Skeletal muscle satellite cell (primary cell): ENCODE results near the gene CADM1.
A peak's percentile ranks its signal among the peaks of the same experiment; 100 is the strongest.

Source experiments
- H3K27me3 ChIP-seq: 2 replicates; pipeline ENCODE4 v1.7.0; 2013; ENCODE audit warnings: low read length; ENCODE audit not compliant: control insufficient read depth, insufficient read depth
- H3K36me3 ChIP-seq: 2 replicates; pipeline ENCODE4 v1.7.0; 2013; ENCODE audit warnings: mild to moderate bottlenecking, control low read depth, low read length; ENCODE audit not compliant: insufficient read depth
- H3K4me1 ChIP-seq: 2 replicates; pipeline ENCODE4 v1.7.0; 2013; ENCODE audit warnings: low read length; ENCODE audit not compliant: control insufficient read depth, insufficient read depth
- H3K4me2 ChIP-seq: 2 replicates; pipeline ENCODE4 v1.7.0; 2013; ENCODE audit warnings: mild to moderate bottlenecking, low read length
- H3K4me3 ChIP-seq: 2 replicates; pipeline ENCODE4 v1.7.0; 2013; ENCODE audit warnings: low read length
- H3K9ac ChIP-seq: 2 replicates; pipeline ENCODE4 v1.7.0; 2013; ENCODE audit warnings: mild to moderate bottlenecking, low read depth, low read length, moderate library complexity
- H3K9me3 ChIP-seq: replicated peaks from 2 replicates; pipeline ENCODE4 v1.7.0; 2013; ENCODE audit warnings: mild to moderate bottlenecking, control low read depth, low read length

CADM1 gene

DNA sequence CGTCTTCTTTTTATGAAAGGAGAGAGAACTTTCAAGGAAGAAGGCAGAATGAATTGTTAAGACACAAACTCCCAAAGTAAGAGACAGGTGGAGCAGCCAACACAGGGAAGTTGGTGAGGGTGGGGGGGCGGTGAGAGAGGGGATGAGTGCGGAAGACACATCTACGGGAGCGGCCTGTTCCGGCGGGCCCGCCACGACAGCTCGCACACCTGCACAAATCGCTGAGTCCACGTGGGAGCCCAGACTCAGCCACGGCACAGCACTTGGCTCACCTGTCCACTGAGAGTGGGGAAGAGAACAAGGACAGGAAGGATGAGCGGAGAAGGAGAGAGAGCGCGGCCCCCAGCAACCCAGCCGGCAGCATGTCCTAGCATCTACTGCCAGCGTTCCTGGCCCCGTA is 331.1 kb downstream of the CADM1 start:
- Histone ChIP-seq H3K4me2 (no peak overlapping the region), H3K36me3 (no peaks in the 10 kb centered on the region), H3K4me1 (no peaks in the 10 kb centered on the region), H3K27me3 (peaks cover 10% of the 10 kb centered on the region), H3K9ac (no peak overlapping the region), H3K9me3 (no peaks in the 10 kb centered on the region), H3K4me3 (no peak overlapping the region)

DNA sequence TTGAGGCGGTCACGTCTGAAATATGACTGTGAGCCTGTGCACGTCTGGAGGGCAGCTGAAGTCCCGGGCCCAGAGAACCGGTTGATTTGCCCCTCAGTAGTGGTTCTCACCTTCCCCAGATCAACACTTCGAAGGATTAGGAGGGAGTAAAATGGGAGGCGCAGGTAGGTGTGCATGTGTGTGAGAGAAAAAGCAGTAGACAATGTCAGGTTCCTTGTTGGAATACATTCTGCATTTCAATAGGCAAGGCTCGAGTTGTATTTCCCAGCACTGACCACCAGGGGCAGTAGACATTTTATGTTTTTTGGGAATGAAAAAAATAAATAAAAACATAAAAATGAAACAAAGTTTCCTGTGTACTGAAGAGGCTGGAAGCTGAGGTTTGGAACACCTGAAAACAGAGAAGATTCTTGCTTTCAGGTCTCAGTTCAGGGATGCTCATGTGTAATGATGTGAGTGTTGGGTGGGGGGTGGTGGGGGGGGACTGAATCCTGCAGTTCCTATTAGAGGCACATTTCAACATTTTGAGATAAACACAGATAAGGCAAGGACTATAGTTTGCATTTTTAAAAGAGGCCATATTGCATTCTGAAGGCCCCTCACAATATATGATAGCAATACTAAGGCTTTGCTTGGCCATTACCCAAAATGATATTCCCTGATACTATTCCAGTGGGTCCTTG is 333.9 kb downstream of the CADM1 start:
- no peak overlapping the region for H3K4me2 ChIP-seq
- H3K9ac ChIP-seq, result no peak overlapping the region
- H3K27me3 ChIP-seq, result peaks cover 13% of the 10 kb centered on the region
- H3K9me3 ChIP-seq, result no peaks in the 10 kb centered on the region
- no peaks in the 10 kb centered on the region for H3K36me3 ChIP-seq
- H3K4me3 ChIP-seq, result no peak overlapping the region
- peaks cover 3% of the 10 kb centered on the region for H3K4me1 ChIP-seq

DNA sequence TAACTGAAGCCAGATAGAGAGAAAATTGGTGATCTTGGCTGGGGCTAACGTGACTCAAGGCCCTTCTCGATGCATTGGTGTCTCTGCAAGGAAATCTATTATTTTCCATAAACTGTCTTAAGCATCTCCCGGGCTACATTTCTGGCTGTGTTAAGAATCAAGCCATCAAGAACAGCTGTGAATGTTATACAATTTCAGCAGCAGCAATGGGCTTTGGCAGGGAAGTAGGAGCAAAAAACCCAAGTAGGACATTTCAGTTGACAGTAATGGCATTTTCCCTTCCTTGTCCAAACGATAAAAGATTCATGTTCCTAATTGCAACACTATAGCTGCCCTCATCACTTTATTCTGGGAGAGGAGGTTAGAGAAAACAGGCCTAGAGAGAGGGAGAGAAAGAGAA is 335.0 kb downstream of the CADM1 start:
- Histone ChIP-seq H3K4me2 (no peak overlapping the region), H3K9ac (no peak overlapping the region), H3K36me3 (no peaks in the 10 kb centered on the region), H3K4me3 (no peak overlapping the region), H3K9me3 (no peaks in the 10 kb centered on the region), H3K4me1 (peaks cover 3% of the 10 kb centered on the region), H3K27me3 (peaks cover 13% of the 10 kb centered on the region)

DNA sequence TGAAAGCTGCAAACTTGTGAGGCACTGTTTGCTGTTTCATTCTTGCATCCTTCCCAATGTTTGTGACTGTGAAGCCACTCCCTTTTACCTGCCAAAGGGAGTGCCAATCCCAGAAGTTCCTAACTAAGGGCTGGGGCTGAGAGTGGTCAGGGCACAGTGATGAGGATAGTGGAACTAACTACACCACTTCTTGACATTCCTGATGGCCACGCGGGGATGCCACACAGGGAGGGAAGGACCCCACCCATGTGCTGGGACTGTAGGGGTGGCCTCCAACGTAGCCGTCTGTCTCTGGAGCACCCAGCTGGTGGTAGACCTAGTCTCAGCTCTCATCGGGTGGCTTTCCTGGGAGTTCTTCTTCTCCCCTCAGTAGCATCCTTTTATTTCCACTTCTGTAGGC is 335.5 kb downstream of the CADM1 start:
- Histone ChIP-seq H3K4me3 (no peak overlapping the region), H3K9me3 (no peaks in the 10 kb centered on the region), H3K4me2 (no peak overlapping the region), H3K4me1 (peaks cover 3% of the 10 kb centered on the region), H3K36me3 (no peaks in the 10 kb centered on the region), H3K27me3 (peaks cover 13% of the 10 kb centered on the region), H3K9ac (no peak overlapping the region)

DNA sequence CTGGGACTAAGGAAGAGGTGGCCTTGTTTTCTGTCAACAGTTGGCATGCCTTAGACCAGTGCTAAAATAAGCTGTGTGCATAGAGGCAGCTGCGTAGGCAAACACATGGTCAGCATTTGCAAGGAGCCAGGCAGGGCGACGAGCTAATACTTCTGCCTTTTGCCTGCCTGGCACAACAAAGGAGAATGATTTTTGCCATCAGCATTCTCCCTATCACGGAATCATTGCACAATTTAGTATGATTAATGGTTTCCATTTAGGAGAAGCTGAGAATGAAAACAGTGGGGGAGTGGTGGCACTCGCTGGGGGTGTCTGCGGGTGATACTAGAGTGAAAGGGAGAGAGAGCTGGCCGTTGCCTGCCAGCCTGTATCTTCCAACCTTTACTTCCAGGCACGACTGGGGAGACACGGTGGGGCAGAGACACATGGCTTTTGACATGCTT is 336.0 kb downstream of the CADM1 start:
- Histone ChIP-seq H3K4me1 (peaks cover 3% of the 10 kb centered on the region), H3K4me3 (no peak overlapping the region), H3K4me2 (peak overlapping the region; percentile 6), H3K9me3 (no peaks in the 10 kb centered on the region), H3K27me3 (peaks cover 13% of the 10 kb centered on the region), H3K9ac (no peak overlapping the region), H3K36me3 (no peaks in the 10 kb centered on the region)

DNA sequence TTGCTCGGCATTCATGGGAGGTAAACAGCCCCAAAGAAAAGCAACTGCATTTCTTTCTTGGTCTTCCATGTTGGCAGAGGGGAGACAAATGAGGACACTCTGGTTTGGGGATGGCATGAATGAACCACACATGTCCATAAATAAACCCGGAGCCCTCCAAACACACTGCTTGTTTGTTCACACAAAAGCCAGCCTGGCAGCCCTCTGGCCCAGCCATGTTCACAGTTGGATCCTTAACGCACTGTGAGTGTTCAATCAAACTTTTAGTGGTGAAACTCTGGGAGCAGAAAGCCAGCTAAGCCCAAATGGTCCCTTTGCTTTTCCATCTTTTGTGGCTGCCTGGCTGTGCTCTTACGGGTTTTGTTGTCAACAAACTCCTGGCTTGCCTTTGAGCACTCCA is 336.8 kb downstream of the CADM1 start:
- Histone ChIP-seq H3K36me3 (no peaks in the 10 kb centered on the region), H3K4me3 (no peak overlapping the region), H3K9me3 (no peaks in the 10 kb centered on the region), H3K4me1 (peaks cover 3% of the 10 kb centered on the region), H3K9ac (no peak overlapping the region), H3K27me3 (peaks cover 13% of the 10 kb centered on the region), H3K4me2 (no peak overlapping the region)

DNA sequence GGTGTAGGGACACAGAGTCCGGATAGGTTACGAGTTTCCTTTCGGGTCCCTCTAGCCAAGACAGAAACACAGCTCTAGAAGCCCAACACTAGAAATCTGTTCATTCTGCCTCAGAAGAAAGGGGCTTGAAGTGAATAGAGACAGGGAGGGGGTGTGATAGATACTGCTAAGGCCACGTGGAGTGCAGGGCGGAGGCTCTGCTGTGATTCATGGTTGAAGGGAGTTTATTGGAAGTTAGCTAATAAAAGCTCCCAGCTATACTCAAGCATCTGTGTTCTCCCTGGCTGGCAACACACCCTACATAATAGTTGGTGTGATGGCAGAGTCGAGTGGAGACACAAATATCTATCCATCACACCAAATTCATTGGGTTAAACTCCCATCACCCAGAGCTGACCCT is 337.4 kb downstream of the CADM1 start:
- peaks cover 13% of the 10 kb centered on the region for H3K27me3 ChIP-seq
- H3K4me1 ChIP-seq, result peaks cover 3% of the 10 kb centered on the region
- no peaks in the 10 kb centered on the region for H3K9me3 ChIP-seq
- no peak overlapping the region for H3K4me2 ChIP-seq
- no peaks in the 10 kb centered on the region for H3K36me3 ChIP-seq
- H3K9ac ChIP-seq, result no peak overlapping the region
- H3K4me3 ChIP-seq, result no peak overlapping the region

DNA sequence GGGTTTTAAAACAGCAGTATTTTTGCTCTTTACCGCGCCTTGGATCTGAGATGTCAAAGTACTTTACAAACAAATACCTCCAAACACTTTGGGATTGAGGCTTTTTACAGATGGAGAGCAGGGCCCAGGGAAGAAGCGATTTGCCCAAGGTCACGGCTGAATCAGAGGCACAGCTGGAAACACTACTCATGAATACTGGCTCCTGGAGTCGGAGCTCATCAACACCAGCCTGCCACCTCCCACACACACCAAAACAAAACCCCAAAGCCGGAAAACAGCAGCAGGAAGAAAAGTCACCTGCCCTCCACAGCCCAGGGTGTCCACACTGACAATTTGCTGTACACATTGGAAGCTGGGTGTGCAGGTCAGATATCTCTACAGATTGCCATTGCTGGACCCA is 339.4 kb downstream of the CADM1 start:
- Histone ChIP-seq H3K9ac (no peak overlapping the region), H3K9me3 (no peaks in the 10 kb centered on the region), H3K36me3 (no peaks in the 10 kb centered on the region)

DNA sequence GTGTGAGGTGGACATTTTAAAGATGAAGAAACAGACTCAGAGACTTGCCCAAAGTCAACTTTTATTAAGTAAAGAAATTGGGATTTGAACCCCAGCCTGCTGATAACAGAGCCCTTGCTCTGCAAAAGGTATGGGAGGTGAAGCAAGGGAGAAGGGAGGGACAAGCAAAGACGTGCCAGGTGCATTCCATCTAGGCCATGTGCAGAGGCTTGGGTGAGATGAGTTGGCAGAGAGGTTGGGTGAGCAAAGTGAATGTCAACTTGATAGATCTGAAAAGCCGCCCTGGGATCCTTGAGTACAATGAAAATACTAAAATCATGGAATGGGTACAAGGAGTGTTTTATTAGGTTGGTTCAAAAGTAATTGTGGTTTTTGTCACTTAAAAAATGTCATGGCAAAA is 341.3 kb downstream of the CADM1 start:
- Histone ChIP-seq H3K9me3 (no peaks in the 10 kb centered on the region), H3K4me1 (peaks cover under 1% of the 10 kb centered on the region), H3K36me3 (no peaks in the 10 kb centered on the region), H3K9ac (no peak overlapping the region), H3K4me3 (no peak overlapping the region), H3K4me2 (no peak overlapping the region), H3K27me3 (peaks cover 6% of the 10 kb centered on the region)

More for the DNA sequence above, 339.4 kb downstream of the CADM1 start:
- no peak overlapping the region for H3K4me3 ChIP-seq
- peaks cover 3% of the 10 kb centered on the region for H3K4me1 ChIP-seq
- H3K27me3 ChIP-seq, result peaks cover 13% of the 10 kb centered on the region
- H3K4me2 ChIP-seq, result no peak overlapping the region

DNA sequence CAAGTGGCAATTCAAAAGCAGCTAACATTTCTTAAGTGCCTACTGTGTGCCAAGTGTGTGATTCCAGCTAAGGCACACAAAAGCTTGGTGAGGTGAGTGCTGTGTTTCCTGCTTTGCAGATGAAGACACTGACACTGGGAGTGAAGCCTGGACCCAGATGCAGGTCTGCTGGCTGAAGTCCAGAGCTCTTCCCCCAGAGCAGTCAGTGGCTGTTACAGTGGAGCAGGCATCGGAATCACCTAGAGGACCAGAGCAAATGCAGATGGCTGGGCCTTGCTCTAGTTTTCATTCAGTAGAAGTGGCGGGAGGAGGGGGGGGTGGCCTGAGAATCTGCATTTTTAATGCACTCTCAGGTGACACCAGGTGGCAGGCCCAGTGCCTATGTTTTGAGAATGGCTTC is 342.3 kb downstream of the CADM1 start:
- no peaks in the 10 kb centered on the region for H3K36me3 ChIP-seq
- no peak overlapping the region for H3K4me2 ChIP-seq
- H3K4me3 ChIP-seq, result no peak overlapping the region
- H3K27me3 ChIP-seq, result no peaks in the 10 kb centered on the region
- no peaks in the 10 kb centered on the region for H3K4me1 ChIP-seq
- no peak overlapping the region for H3K9ac ChIP-seq
- no peaks in the 10 kb centered on the region for H3K9me3 ChIP-seq

DNA sequence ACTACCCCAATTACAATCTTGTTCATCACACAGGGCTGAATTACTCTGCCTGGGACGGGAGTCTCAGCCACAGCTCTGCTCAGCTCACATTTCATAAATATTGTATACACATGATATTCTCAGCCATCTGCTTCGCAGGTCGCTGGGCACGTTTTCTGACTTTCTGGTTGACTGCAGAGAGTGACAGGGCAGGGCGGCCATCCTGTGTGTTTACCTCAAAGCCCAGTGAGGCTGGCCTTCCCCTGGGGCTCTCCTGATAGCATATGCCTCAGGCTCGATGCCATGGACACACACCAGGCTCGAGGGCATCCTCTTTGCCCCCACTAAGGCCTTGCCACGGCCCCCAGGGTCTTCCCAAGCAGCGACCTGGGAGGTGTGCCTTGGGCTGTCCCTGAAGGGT is 345.0 kb downstream of the CADM1 start:
- no peaks in the 10 kb centered on the region for H3K9me3 ChIP-seq
- no peaks in the 10 kb centered on the region for H3K36me3 ChIP-seq

DNA sequence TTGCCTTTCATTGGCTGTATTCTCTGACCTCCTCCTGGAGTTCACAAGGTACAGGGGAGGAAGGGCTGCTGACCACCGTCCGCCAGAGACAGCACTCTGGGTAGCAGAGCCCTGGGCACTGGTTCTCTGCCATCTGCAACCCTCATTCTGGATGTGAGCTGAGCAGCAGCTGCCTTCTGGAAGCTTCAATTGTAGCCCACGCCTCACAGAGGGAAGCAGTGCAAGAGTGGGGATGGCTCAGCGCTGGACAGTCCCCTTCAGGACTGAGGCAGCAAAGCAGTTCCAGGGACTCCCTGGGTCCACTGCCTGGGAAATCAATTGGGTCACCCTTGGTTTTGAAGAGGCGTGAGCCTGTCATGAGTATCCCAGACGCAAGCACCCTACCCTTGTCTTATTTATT is 346.2 kb downstream of the CADM1 start:
- no peaks in the 10 kb centered on the region for H3K4me1 ChIP-seq
- H3K4me2 ChIP-seq, result no peak overlapping the region
- H3K27me3 ChIP-seq, result no peaks in the 10 kb centered on the region
- no peak overlapping the region for H3K9ac ChIP-seq
- no peak overlapping the region for H3K4me3 ChIP-seq
- no peaks in the 10 kb centered on the region for H3K9me3 ChIP-seq
- H3K36me3 ChIP-seq, result no peaks in the 10 kb centered on the region

More for the DNA sequence above, 345.0 kb downstream of the CADM1 start:
- Histone ChIP-seq H3K9ac (no peak overlapping the region), H3K4me2 (no peak overlapping the region), H3K4me1 (no peaks in the 10 kb centered on the region), H3K27me3 (no peaks in the 10 kb centered on the region), H3K4me3 (no peak overlapping the region)
